OCI-LY1 (cell line): ENCODE results near the gene CAPRIN1.

Experiments used
- H2AFZ ChIP-seq: fragments of 200-600 bp; sonication (generic), shearing (Covaris generic); 2 replicates; pipeline ENCODE4 v1.6.0; 2014; ENCODE audit warnings: antibody characterized with exemption, mild to moderate bottlenecking, low read length
- H3F3A ChIP-seq: fragments of 200-600 bp; sonication (generic), shearing (Covaris generic); 2 replicates; pipeline ENCODE4 v1.6.0; 2014; ENCODE audit warnings: mild to moderate bottlenecking, antibody characterized with exemption, low read length, moderate library complexity; ENCODE audit not compliant: insufficient read depth
- H3K27ac ChIP-seq: fragments of 200-600 bp; sonication (generic); 2 replicates; pipeline ENCODE4 v1.5.1; 2014; ENCODE audit warnings: low read length, mixed run types, mild to moderate bottlenecking, low read depth; ENCODE audit not compliant: poor library complexity, severe bottlenecking
- H3K27me3 ChIP-seq: fragments of 200-600 bp; sonication (generic); 2 replicates; pipeline ENCODE4 v1.6.0; 2014; ENCODE audit warnings: antibody characterized with exemption, mild to moderate bottlenecking, low read length, moderate library complexity; ENCODE audit not compliant: insufficient read depth
- H3K36me3 ChIP-seq: fragments of 200-600 bp; sonication (generic); 2 replicates; pipeline ENCODE4 v1.6.1; 2014; ENCODE audit warnings: mild to moderate bottlenecking, antibody characterized with exemption, low read length, moderate library complexity, mixed read lengths; ENCODE audit not compliant: insufficient read depth
- H3K4me1 ChIP-seq: fragments of 200-600 bp; sonication (generic); 2 replicates; pipeline ENCODE4 v1.5.1; 2014; ENCODE audit warnings: mild to moderate bottlenecking, low read length, moderate library complexity; ENCODE audit not compliant: insufficient read depth, severe bottlenecking
- H3K4me2 ChIP-seq: fragments of 200-600 bp; sonication (generic), shearing (Covaris generic); 2 replicates; pipeline ENCODE4 v1.6.1; 2014; ENCODE audit warnings: low read length
- H3K4me3 ChIP-seq: fragments of 200-600 bp; sonication (generic); 2 replicates; pipeline ENCODE4 v1.5.1; 2014; ENCODE audit warnings: low read length, low read depth, mild to moderate bottlenecking, mixed read lengths; ENCODE audit not compliant: poor library complexity, severe bottlenecking
- H3K79me2 ChIP-seq: fragments of 200-600 bp; shearing (Covaris generic); 2 replicates; pipeline ENCODE4 v1.6.1; 2016; ENCODE audit warnings: mixed run types, low read length, mixed read lengths; ENCODE audit not compliant: insufficient read depth
- H3K9ac ChIP-seq: fragments of 200-600 bp; sonication (generic), shearing (Covaris generic); 2 replicates; pipeline ENCODE4 v1.6.1; 2014; ENCODE audit warnings: mild to moderate bottlenecking, low read length, mixed read lengths
- H3K9me2 ChIP-seq: fragments of 200-600 bp; sonication (generic), shearing (Covaris generic); 2 replicates; pipeline ENCODE4 v1.6.1; 2014; ENCODE audit warnings: low read depth, mild to moderate bottlenecking, low read length, mixed read lengths
- H3K9me3 ChIP-seq: fragments of 200-600 bp; shearing (Covaris generic); 2 replicates; pipeline ENCODE4 v1.6.1; 2014; ENCODE audit warnings: low read length, mixed read lengths
- H4K20me1 ChIP-seq: fragments of 200-600 bp; sonication (generic), shearing (Covaris generic); 2 replicates; pipeline ENCODE4 v1.6.0; 2016; ENCODE audit warnings: mild to moderate bottlenecking, low read length; ENCODE audit not compliant: insufficient read depth
- CTCF ChIP-seq: fragments of 200-600 bp; sonication (generic), shearing (Covaris generic); IDR thresholded peaks from 2 replicates; pipeline ENCODE4 v1.5.1; 2017; ENCODE audit warnings: mild to moderate bottlenecking, antibody characterized with exemption, low read length, moderate library complexity, mixed read lengths
- EZH2 ChIP-seq: fragments of 200-600 bp; sonication (generic), shearing (Covaris generic); IDR thresholded peaks from 2 replicates; pipeline ENCODE4 v1.8.0; 2017; ENCODE audit warnings: borderline replicate concordance, mixed run types, mild to moderate bottlenecking, antibody characterized with exemption, low read length, moderate library complexity, mixed read lengths

The CAPRIN1 gene

GRCh38 chr11:34132261-34132965 lies 80.9 kb downstream of the CAPRIN1 start:
- Histone ChIP-seq H3F3A (no peaks in the 10 kb centered on the region), H3K36me3 (peaks cover 92% of the 10 kb centered on the region)
- TF ChIP-seq EZH2 (no peak), CTCF (no peak)

GRCh38 chr11:34134765-34135164 lies 83.2 kb downstream of the CAPRIN1 start:
- H3K27ac ChIP-seq: no peak overlapping the region
- H3K79me2 ChIP-seq: no peaks in the 10 kb centered on the region
- no peaks in the 10 kb centered on the region for H3K9me2 ChIP-seq
- no peak overlapping the region for H3K9ac ChIP-seq
- no peak for TF ChIP-seq CTCF
- no peak for TF ChIP-seq EZH2
- H3K9me3 ChIP-seq: no peaks in the 10 kb centered on the region
- H3K4me1 ChIP-seq: no peaks in the 10 kb centered on the region
- H3F3A ChIP-seq: no peaks in the 10 kb centered on the region
- no peak overlapping the region for H3K4me2 ChIP-seq
- H3K4me3 ChIP-seq: no peak overlapping the region
- H4K20me1 ChIP-seq: no peaks in the 10 kb centered on the region
- peaks cover 95% of the 10 kb centered on the region for H3K36me3 ChIP-seq
- no peak overlapping the region for H2AFZ ChIP-seq
- H3K27me3 ChIP-seq: no peaks in the 10 kb centered on the region

More at GRCh38 chr11:34132261-34132965, 80.9 kb downstream of the CAPRIN1 start:
- Histone ChIP-seq H4K20me1 (no peaks in the 10 kb centered on the region), H3K79me2 (no peaks in the 10 kb centered on the region), H3K9me2 (no peaks in the 10 kb centered on the region), H3K4me2 (no peak overlapping the region), H3K27me3 (no peaks in the 10 kb centered on the region), H3K9me3 (no peaks in the 10 kb centered on the region), H3K4me3 (no peak overlapping the region), H3K27ac (no peak overlapping the region), H2AFZ (no peak overlapping the region), H3K9ac (no peak overlapping the region), H3K4me1 (no peaks in the 10 kb centered on the region)

- H3K9ac ChIP-seq: no peak overlapping the region
- H4K20me1 ChIP-seq: no peaks in the 10 kb centered on the region
- peaks cover 93% of the 10 kb centered on the region for H3K36me3 ChIP-seq
- H3K4me1 ChIP-seq: no peaks in the 10 kb centered on the region
- H3K9me3 ChIP-seq: no peaks in the 10 kb centered on the region
- H2AFZ ChIP-seq: no peak overlapping the region
- TF ChIP-seq EZH2: no peak
- TF ChIP-seq CTCF: no peak
- no peak overlapping the region for H3K27ac ChIP-seq
- H3K27me3 ChIP-seq: no peaks in the 10 kb centered on the region
- no peaks in the 10 kb centered on the region for H3K79me2 ChIP-seq
- H3K9me2 ChIP-seq: no peaks in the 10 kb centered on the region
- H3F3A ChIP-seq: no peaks in the 10 kb centered on the region
- H3K4me3 ChIP-seq: no peak overlapping the region
- H3K4me2 ChIP-seq: no peak overlapping the region
Measured at GRCh38 chr11:34135439-34135838, 83.9 kb downstream of the CAPRIN1 start.
